Stimulated activated CD4-positive, alpha-beta T cell treated with anti-CD3 and anti-CD28 coated beads, Interleukin-2, amount 100 ng/mL, for 48 hours (primary cell): ENCODE results near the gene PDIK1L.

Experiments
- DNase-seq, 2 donors: peaks; one replicate each; pipeline ENCODE4 v3.0.0-alpha.2; 2020

The PDIK1L gene

GRCh38 chr1:26111530-26112406, at the start of gene PDIK1L:
Gene PDIK1L, plus strand, starts transcription at chr1:26111824. Its CDS starts 2,485 bp downstream, at chr1:26114309.
- peak; percentile 89 to 96 for DNase-seq

GRCh38 chr1:26064553-26064952, 47.1 kb upstream of the PDIK1L start:
- DNase-seq = no peak

GRCh38 chr1:26066160-26066559, 45.5 kb upstream of the PDIK1L start:
- no peak for DNase-seq

- DNase-seq = no peak
These were observed 44.8 kb upstream of the PDIK1L start for GRCh38 chr1:26066857-26067256.

GRCh38 chr1:26067432-26067911, 44.2 kb upstream of the PDIK1L start, which contains the start of gene TRIM63:
Gene TRIM63, minus strand, starts transcription at chr1:26067630. Its CDS starts 136 bp downstream, at chr1:26067494.
- DNase-seq = no peak

- no peak for DNase-seq
These were observed 41.7 kb upstream of the PDIK1L start for GRCh38 chr1:26069941-26070295.

- no peak for DNase-seq
These were observed 41.2 kb upstream of the PDIK1L start for GRCh38 chr1:26070296-26070962.

GRCh38 chr1:26070963-26071342, 40.7 kb upstream of the PDIK1L start:
- no peak for DNase-seq

GRCh38 chr1:26072305-26072704, 39.3 kb upstream of the PDIK1L start:
- no peak for DNase-seq

- DNase-seq = no peak
These were observed 36.0 kb upstream of the PDIK1L start for GRCh38 chr1:26075421-26076144.

- DNase-seq = no peak
These were observed 34.1 kb upstream of the PDIK1L start for GRCh38 chr1:26077524-26077923.

GRCh38 chr1:26078286-26079177, 33.1 kb upstream of the PDIK1L start:
- DNase-seq = no peak

GRCh38 chr1:26079178-26079563, 32.5 kb upstream of the PDIK1L start:
- no peak for DNase-seq

- no peak for DNase-seq
These were observed 31.4 kb upstream of the PDIK1L start for GRCh38 chr1:26079960-26080814.

GRCh38 chr1:26081267-26082019, 30.2 kb upstream of the PDIK1L start:
- no peak for DNase-seq

GRCh38 chr1:26082020-26082350, 29.6 kb upstream of the PDIK1L start:
- no peak for DNase-seq

GRCh38 chr1:26083208-26083607, 28.4 kb upstream of the PDIK1L start:
- no peak for DNase-seq

GRCh38 chr1:26084091-26084561, 27.5 kb upstream of the PDIK1L start:
- no peak for DNase-seq

GRCh38 chr1:26084844-26085243, 26.8 kb upstream of the PDIK1L start:
- DNase-seq = no peak

GRCh38 chr1:26089125-26089524, 22.5 kb upstream of the PDIK1L start:
- no peak for DNase-seq

GRCh38 chr1:26090893-26091292, 20.7 kb upstream of the PDIK1L start:
- DNase-seq = no peak
